Stimulated activated CD4-positive, alpha-beta T cell treated with anti-CD3 and anti-CD28 coated beads, Interleukin-1b, Interleukin-23, amount 100 ng/mL, for 24 hours (primary cell): ENCODE data around the gene CRLF1.

ENCODE experiments used
- DNase-seq, 4 experiments: peaks; one replicate each; pipeline ENCODE4 v3.0.0-alpha.2; 2020; ENCODE audit warnings: low read depth in 4 of 4, low spot score in 1 of 4

The CRLF1 gene

GRCh38 chr19:18606281-18607225, at the start of gene CRLF1:
CRLF1 (minus strand) TSS chr19:18606799; CDS start chr19:18606656, 143 bp downstream.
- no peak for DNase-seq

GRCh38 chr19:18655173-18655844, 48.7 kb upstream of the CRLF1 start:
- DNase-seq = no peak

DNA sequence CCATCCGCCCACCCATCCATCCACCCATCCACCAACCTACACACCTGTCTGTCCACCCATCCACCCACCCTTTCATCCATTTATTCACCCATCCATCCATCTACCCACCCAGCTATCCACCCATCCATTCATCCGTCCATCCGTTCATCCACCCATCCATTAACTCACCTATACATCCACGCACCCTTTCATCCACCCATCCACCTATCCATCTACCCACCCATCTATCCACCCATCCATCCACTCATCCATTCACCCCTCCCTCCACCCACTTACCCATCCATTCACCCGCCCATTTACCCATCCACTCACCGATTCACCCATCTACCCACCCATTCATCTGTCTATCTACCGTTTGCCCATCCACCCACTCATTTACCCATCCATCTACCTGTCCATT, 47.9 kb upstream of the CRLF1 start:
- DNase-seq = no peak

- DNase-seq = no peak
Observed at GRCh38 chr19:18653853-18654252, 47.3 kb upstream of the CRLF1 start.

GRCh38 chr19:18651733-18652132, 45.1 kb upstream of the CRLF1 start:
- no peak for DNase-seq

DNA sequence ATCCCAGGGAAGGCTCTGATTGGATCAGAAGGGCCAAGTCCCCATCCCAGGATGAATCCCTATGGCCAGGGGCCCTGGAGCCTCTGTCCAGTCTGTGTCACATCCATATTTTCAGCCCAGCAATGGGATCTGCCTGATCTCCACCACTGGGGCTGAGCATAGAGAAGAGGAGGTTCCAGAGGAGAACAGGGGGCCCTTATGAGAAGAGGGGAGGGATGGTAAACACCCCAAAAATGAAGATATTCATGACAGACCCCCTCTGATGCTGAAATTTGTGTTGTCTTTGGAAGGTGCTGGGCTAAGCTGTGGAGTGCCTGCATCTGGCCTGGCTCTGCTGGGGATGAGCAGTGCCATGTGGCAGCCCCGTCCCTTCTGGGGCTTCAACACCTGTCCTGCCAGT, 44.7 kb upstream of the CRLF1 start:
- no peak for DNase-seq

DNA sequence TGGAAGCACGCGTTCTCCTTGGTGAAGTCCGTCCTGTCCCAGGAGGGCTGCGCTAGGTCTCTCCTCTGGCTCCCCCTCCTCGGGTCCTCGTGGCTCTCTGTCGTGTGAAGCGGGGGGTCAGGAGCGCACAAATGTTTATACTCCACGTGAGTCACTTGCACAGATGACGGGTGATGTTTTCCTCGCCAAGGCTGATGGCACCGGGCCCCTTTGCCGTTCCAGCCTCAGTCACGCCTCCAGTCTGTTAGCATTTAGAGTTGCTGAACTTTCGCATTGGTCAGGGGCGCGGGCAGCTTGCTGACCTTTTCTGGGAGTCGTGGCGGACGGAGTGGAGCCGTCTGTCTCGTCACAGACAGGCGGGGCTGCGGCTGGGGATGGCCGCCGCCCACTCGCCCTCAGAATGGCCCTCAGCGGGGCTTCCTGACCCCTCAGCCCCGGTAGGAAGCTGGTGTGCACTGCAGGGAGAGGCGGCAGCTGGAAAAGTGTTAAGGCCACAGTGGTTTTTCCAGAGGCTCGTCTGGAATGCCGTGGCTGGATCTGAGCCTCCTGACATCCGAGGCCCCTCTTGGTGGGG, 44.0 kb upstream of the CRLF1 start:
- DNase-seq = no peak

GRCh38 chr19:18650021-18650390, 43.4 kb upstream of the CRLF1 start:
- DNase-seq = no peak

GRCh38 chr19:18649371-18650020, 42.9 kb upstream of the CRLF1 start:
- DNase-seq = no peak

GRCh38 chr19:18648973-18649315, 42.3 kb upstream of the CRLF1 start:
- DNase-seq = no peak

GRCh38 chr19:18647807-18648206, 41.2 kb upstream of the CRLF1 start:
- no peak for DNase-seq

DNA sequence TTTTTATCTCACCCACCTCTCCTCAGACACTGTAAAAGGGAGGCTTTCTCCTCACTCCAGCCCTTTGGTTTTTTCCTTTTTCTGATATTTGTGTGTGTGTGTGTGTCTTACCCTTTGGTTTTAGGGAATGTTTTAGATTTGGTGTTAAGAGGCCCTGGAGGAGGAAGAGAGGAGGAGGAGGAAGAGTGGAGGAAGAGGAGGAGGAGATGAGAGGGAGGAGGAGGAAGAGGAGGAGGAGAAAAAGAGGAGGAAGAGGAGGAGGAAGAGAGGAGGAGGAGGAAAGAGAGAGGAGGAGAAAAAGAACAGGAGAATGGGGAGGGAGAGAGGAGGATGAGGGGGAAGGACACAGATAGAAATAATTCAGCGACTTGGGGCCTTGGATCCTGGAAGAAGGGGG, 40.8 kb upstream of the CRLF1 start:
- no peak for DNase-seq

- no peak for DNase-seq
Observed at GRCh38 chr19:18646535-18647370, 40.2 kb upstream of the CRLF1 start.

DNA sequence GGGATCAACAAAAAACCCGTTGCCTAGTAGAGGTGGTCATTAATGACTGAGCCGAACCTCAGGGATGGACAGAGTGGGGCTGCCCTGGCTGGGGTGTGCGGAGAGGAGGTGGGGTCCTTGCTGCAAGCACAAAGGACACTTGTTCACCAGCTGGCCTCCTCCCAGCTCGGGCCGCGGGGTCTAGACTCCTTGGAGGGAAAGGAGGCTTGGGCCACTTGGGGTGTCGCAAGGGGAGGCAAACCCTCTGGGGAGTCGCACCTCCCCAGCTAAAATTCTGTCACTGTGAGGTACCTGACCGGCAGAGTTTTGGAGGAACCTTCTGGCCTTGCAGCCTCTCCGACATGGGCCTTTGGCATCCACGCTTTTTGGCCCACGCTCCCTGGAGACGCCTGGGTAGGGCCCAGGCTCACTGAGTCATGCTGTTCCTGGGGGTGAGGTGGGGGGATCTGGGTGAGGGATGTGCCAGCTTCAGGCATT, 38.5 kb upstream of the CRLF1 start:
- DNase-seq = no peak

- no peak for DNase-seq
Observed at GRCh38 chr19:18644196-18645034, 37.8 kb upstream of the CRLF1 start.

- no peak for DNase-seq
Observed at GRCh38 chr19:18639706-18640243, 33.2 kb upstream of the CRLF1 start.

GRCh38 chr19:18637673-18638630, 31.4 kb upstream of the CRLF1 start:
- DNase-seq = no peak

GRCh38 chr19:18636969-18637629, 30.5 kb upstream of the CRLF1 start, which contains the start of gene KLHL26:
KLHL26 (plus strand) TSS chr19:18637028; CDS start chr19:18637055, 27 bp downstream.
- DNase-seq = no peak
